ENCODE results near the gene FGF11. TPM values are rescaled to one million over a fixed set of nuclear protein-coding genes. Genes with fewer than 3 reads are reported as not detected.

The FGF11 gene
- total and polyA plus RNA-seq, 2 of the 13 experiments (the other 11 are each of a cell fraction or from before 2014, with no cell fraction given): 0.20 to 7.6 TPM

- peak; percentile 57 for TF ChIP-seq ZNF136 (CRISPR knock-in tag; IDR thresholded peaks at IDR 0.05; ENCODE audit: low read depth)
- TF ChIP-seq PCBP1 (IDR thresholded peaks at IDR 0.05; ENCODE audit: borderline replicate concordance, low read depth, low read length): 0 out of 2 replicates have a peak, but pooled peaks have one; percentile 51
- TF ChIP-seq ARID4A (CRISPR knock-in tag; IDR thresholded peaks at IDR 0.05; ENCODE audit: borderline replicate concordance): peak; percentile 75; the same call in 1 of the 2 replicates
- 0 out of 2 replicates have a peak, but pooled peaks have one; percentile 72 for TF ChIP-seq CAMTA2 (CRISPR knock-in tag; IDR thresholded peaks at IDR 0.05; ENCODE audit: borderline replicate concordance)
- TF ChIP-seq MAZ (IDR thresholded peaks at IDR 0.05; ENCODE audit: borderline replicate concordance, low read depth, low read length): peak; percentile 56; the same call in 1 of the 2 replicates
- TF ChIP-seq MAZ (CRISPR knock-in tag; IDR thresholded peaks at IDR 0.05; ENCODE audit: low read depth): peak; percentile 82
- peak; percentile 54; the same call in 1 of the 2 replicates for TF ChIP-seq JUN (CRISPR knock-in tag; IDR thresholded peaks at IDR 0.05)
- peak; percentile 46; the same call in 1 of the 2 replicates for TF ChIP-seq ZSCAN31 (CRISPR knock-in tag; IDR thresholded peaks at IDR 0.05; ENCODE audit: low read depth)
- no peak for TF ChIP-seq ZNF674 (CRISPR knock-in tag; IDR thresholded peaks at IDR 0.05; ENCODE audit: low read depth)
- TF ChIP-seq ZBTB40 (IDR thresholded peaks at IDR 0.05): no peak
- TF ChIP-seq ZBTB40 (CRISPR knock-in tag; IDR thresholded peaks at IDR 0.05): 0 out of 2 replicates have a peak, but pooled peaks have one; percentile 18
- TF ChIP-seq ATF7 (IDR thresholded peaks at IDR 0.05): no peak
- TF ChIP-seq ATF7 (CRISPR knock-in tag; IDR thresholded peaks at IDR 0.05): peak; percentile 60; the same call in 1 of the 2 replicates
Measured at GRCh38 chr17:7444682-7445618, 5.6 kb downstream of the FGF11 start, which contains the start of gene CHRNB1 (continued).

Measured in HepG2 (cell line).